Fibroblast of mammary gland (primary cell): ENCODE measurements around the gene LEMD2.

Experiments
- DNase-seq: peaks from one replicate; pipeline ENCODE4 v3.0.0-alpha.2; 2010; ENCODE audit warnings: low read depth
- H3K4me3 ChIP-seq: 2 replicates; pipeline ENCODE4 v1.5.1; 2011; ENCODE audit warnings: low read depth, mild to moderate bottlenecking, low read length, moderate library complexity; ENCODE audit not compliant: control insufficient read depth
- CTCF ChIP-seq: conservative IDR thresholded peaks from 2 replicates; pipeline ENCODE4 v1.5.1; 2011; ENCODE audit warnings: low read depth, low read length, inconsistent platforms; ENCODE audit not compliant: control insufficient read depth, insufficient read depth

The LEMD2 gene

GRCh38 chr6:33749401-33749800 lies 39.5 kb downstream of the LEMD2 start:
- H3K4me3 ChIP-seq: no peak overlapping the region
- no peak for DNase-seq
- no peak for TF ChIP-seq CTCF

DNA sequence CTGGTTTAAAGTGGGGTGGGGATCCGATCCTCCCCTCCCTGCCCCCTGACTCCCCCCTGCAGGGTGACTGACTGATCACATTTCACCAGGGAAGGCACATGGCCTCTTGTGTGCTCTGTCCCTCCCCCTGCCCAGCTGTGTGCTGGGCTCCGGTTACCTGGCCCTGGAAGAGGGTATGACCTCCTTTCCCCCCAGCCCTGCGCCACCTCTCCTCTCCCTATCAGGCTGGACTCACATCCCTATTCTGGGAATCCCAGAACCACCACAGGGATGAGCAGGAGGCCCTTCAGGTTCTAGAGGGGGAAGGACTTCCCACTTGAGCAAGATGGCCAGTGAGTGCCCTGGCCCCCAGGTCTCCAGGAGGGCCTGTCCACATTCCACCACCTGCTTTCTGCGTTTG lies 40.1 kb downstream of the LEMD2 start:
- no peak overlapping the region for H3K4me3 ChIP-seq
- TF ChIP-seq CTCF: no peak
- DNase-seq: no peak

DNA sequence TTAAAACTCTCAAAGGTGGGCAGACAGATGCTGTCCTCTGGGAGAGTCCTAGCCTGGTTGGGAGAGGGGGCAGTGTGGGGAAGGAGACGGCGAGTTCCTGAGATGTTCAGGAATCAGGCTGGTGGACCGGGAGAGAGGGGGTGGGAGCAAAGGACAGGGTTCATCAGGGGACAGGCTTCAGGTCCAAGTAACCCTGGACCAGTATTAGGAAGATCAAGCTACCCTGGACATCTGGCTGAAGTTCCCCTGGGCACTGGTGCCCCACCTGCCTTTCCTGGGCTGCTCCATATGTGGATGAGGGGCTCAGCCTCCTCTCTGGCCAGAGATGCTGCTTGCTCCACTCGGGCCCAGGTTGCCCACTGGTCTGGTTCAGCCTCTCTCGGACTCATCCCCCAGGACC lies 41.1 kb downstream of the LEMD2 start:
- no peak overlapping the region for H3K4me3 ChIP-seq
- no peak for DNase-seq
- no peak for TF ChIP-seq CTCF

- no peak within 1 kb of the TSS for H3K4me3 ChIP-seq
- no peak for TF ChIP-seq CTCF
- DNase-seq: no peak
These were observed 42.3 kb downstream of the LEMD2 start, which contains the start of gene IP6K3 for GRCh38 chr6:33746651-33747100. TSS of gene IP6K3 (minus strand) at chr6:33746905. CDS start at chr6:33735476, 11,429 bp downstream.

GRCh38 chr6:33746036-33746600 lies 42.8 kb downstream of the LEMD2 start:
- no peak overlapping the region for H3K4me3 ChIP-seq
- DNase-seq: peak; percentile 54
- TF ChIP-seq CTCF: no peak

GRCh38 chr6:33745548-33745947 lies 43.4 kb downstream of the LEMD2 start:
- DNase-seq: peak; percentile 12
- no peak overlapping the region for H3K4me3 ChIP-seq
- no peak for TF ChIP-seq CTCF
